Measurements from ENCODE around the gene SETD7.
A peak's percentile ranks its signal among the peaks of the same experiment; 100 is the strongest.

SETD7 gene

GRCh38 chr4:139555705-139556070 lies 331 bp downstream of the SETD7 start:
- no peak for DNase-seq (ENCODE audit: low spot score)
- TF ChIP-seq CTCF (IDR thresholded peaks at IDR 0.05; ENCODE audit: extremely low read depth, missing control alignments) = no peak

- peak; percentile 67 for DNase-seq (ENCODE audit: low spot score)
- no peak for TF ChIP-seq CTCF (IDR thresholded peaks at IDR 0.05; ENCODE audit: extremely low read depth, missing control alignments)
Observed at GRCh38 chr4:139554893-139555704, 920 bp downstream of the SETD7 start.

- no peak for TF ChIP-seq CTCF (IDR thresholded peaks at IDR 0.05; ENCODE audit: extremely low read depth, missing control alignments)
- no peak for DNase-seq (ENCODE audit: low spot score)
Observed at GRCh38 chr4:139554642-139554892, 1.5 kb downstream of the SETD7 start.

GRCh38 chr4:139553751-139554641 lies 2.0 kb downstream of the SETD7 start:
- no peak for TF ChIP-seq CTCF (IDR thresholded peaks at IDR 0.05; ENCODE audit: extremely low read depth, missing control alignments)
- no peak for DNase-seq (ENCODE audit: low spot score)

- no peak for DNase-seq (ENCODE audit: low spot score)
- no peak for TF ChIP-seq CTCF (IDR thresholded peaks at IDR 0.05; ENCODE audit: extremely low read depth, missing control alignments)
Observed at GRCh38 chr4:139552517-139553307, 3.3 kb downstream of the SETD7 start.

GRCh38 chr4:139550724-139551429 lies 5.1 kb downstream of the SETD7 start:
- no peak for TF ChIP-seq CTCF (IDR thresholded peaks at IDR 0.05; ENCODE audit: extremely low read depth, missing control alignments)
- DNase-seq (ENCODE audit: low spot score) = no peak

All from GM20000 (cell line).